B cell (primary cell): ENCODE measurements around the gene ANKRD42. TPM values are rescaled to one million over a fixed set of nuclear protein-coding genes. Genes with fewer than 3 reads are reported as not detected.
A peak's percentile ranks its signal among the peaks of the same experiment; 100 is the strongest.

Source experiments
- ATAC-seq: fragments of 200-7000 bp; cut with Tn5 transposase; one replicate; pipeline ENCODE4 v1.10.0; 2021; ENCODE audit warnings: low read depth, mild to moderate bottlenecking, moderate number of reproducible peaks, moderate library complexity
- CTCF ChIA-PET: fragments of 350-600 bp; sonication (Branson Sonifier 250); formaldehyde crosslinking; loops from one replicate; lab custom pipeline; 2021; ENCODE audit warnings: antibody characterized with exemption, inconsistent platforms; lab: Charles Lee
- POLR2A ChIA-PET: fragments of 350-600 bp; sonication (Branson Sonifier 250); formaldehyde crosslinking; loops from one replicate; lab custom pipeline; 2021; ENCODE audit warnings: antibody characterized with exemption; lab: Charles Lee
- DNase-seq: peaks from one replicate; pipeline ENCODE4 v3.0.0; 2013
- H2AFZ ChIP-seq: 2 replicates; pipeline ENCODE4 v1.6.1; 2012; ENCODE audit warnings: mild to moderate bottlenecking, low read depth, low read length; ENCODE audit not compliant: insufficient read depth, poor library complexity, severe bottlenecking
- H3K27ac ChIP-seq, 2 donors: 1 replicate in 1 of 2; 2 replicates in 1 of 2; pipeline ENCODE4 v1.5.1; 2012 to 2013; ENCODE audit warnings: low read length in 2 of 2, mild to moderate bottlenecking in 2 of 2, moderate library complexity in 1 of 2
- H3K27me3 ChIP-seq, 4 experiments: fragments of 200-600 bp in 1 of 4; sonication (generic) in 1 of 4; replicated peaks in 1 of 4; 1 replicate in 2 of 4; 2 replicates in 2 of 4; pipeline versions ENCODE4 v1.6.1 to v1.7.0; 2013 to 2016; ENCODE audit warnings: low read length in 3 of 4, mild to moderate bottlenecking in 2 of 4, mixed read lengths in 1 of 4, moderate library complexity in 1 of 4; ENCODE audit not compliant: insufficient read depth in 4 of 4, control insufficient read depth in 3 of 4; ENCODE audit errors: control extremely low read depth in 1 of 4
- H3K36me3 ChIP-seq, 2 experiments: replicated peaks in 1 of 2; 1 replicate in 1 of 2; 2 replicates in 1 of 2; pipeline versions ENCODE4 v1.6.1 to v1.7.1; 2013; ENCODE audit warnings: low read length in 1 of 2; ENCODE audit not compliant: insufficient read depth in 2 of 2, control insufficient read depth in 1 of 2; ENCODE audit errors: control extremely low read depth in 1 of 2, extremely low read depth in 1 of 2
- H3K4me1 ChIP-seq, 2 donors: fragments of 200-600 bp in 1 of 2; sonication (generic) in 1 of 2; 1 replicate in 1 of 2; 2 replicates in 1 of 2; pipeline versions ENCODE4 v1.5.1 to v1.6.1; 2013 to 2017; ENCODE audit warnings: low read length in 2 of 2; ENCODE audit not compliant: control insufficient read depth in 2 of 2, insufficient read depth in 2 of 2
- H3K4me2 ChIP-seq: replicated peaks from 2 replicates; pipeline ENCODE3; 2012; ENCODE audit warnings: mild to moderate bottlenecking, low read depth, low read length; ENCODE audit not compliant: poor library complexity, severe bottlenecking
- H3K4me3 ChIP-seq, 5 experiments: fragments of 200-600 bp in 1 of 5; sonication (generic) in 1 of 5; 1 replicate in 3 of 5; 2 replicates in 2 of 5; pipeline versions ENCODE4 v1.5.1 to v1.7.0; 2011 to 2016; ENCODE audit warnings: low read length in 4 of 5, mild to moderate bottlenecking in 4 of 5, low read depth in 2 of 5, control low read depth in 1 of 5, moderate library complexity in 1 of 5; ENCODE audit not compliant: insufficient read depth in 1 of 5; ENCODE audit errors: control extremely low read depth in 1 of 5, extremely low read depth in 1 of 5
- H3K79me2 ChIP-seq: fragments of 200-600 bp; sonication (generic); one replicate; pipeline ENCODE4 v1.6.0; 2016; ENCODE audit warnings: low read length; ENCODE audit not compliant: control insufficient read depth, insufficient read depth
- H3K9ac ChIP-seq: fragments of 200-600 bp; sonication (generic); 2 replicates; pipeline ENCODE4 v1.6.1; 2017; ENCODE audit warnings: mild to moderate bottlenecking, low read length, moderate library complexity
- H3K9me3 ChIP-seq, 3 donors: one replicate each; pipeline versions ENCODE4 v1.6.1 to v1.7.1; 2013; ENCODE audit warnings: low read length in 2 of 3; ENCODE audit not compliant: control insufficient read depth in 2 of 3, insufficient read depth in 1 of 3; ENCODE audit errors: control extremely low read depth in 1 of 3
- H4K20me1 ChIP-seq: 2 replicates; pipeline ENCODE4 v1.6.0; 2012; ENCODE audit warnings: mild to moderate bottlenecking, low read length; ENCODE audit not compliant: insufficient read depth, control insufficient read depth, poor library complexity, severe bottlenecking
- H3K27ac Mint-ChIP-seq: one replicate; pipeline ENCODE4 v1.8.0; 2021; ENCODE audit warnings: mixed read lengths
- H3K27me3 Mint-ChIP-seq: one replicate; pipeline ENCODE4 v1.8.0; 2021; ENCODE audit warnings: mixed read lengths
- H3K4me1 Mint-ChIP-seq: one replicate; pipeline ENCODE4 v1.8.0; 2021; ENCODE audit warnings: mixed read lengths
- H3K4me3 Mint-ChIP-seq: one replicate; pipeline ENCODE4 v1.8.0; 2021; ENCODE audit warnings: mixed read lengths
- H3K9me3 Mint-ChIP-seq: one replicate; pipeline ENCODE4 v1.8.0; 2022; ENCODE audit warnings: mixed read lengths; ENCODE audit not compliant: insufficient read depth
- EZH2 ChIP-seq: IDR thresholded peaks from 2 replicates; pipeline ENCODE4 v1.6.1; 2012; ENCODE audit warnings: borderline replicate concordance, low read depth, mild to moderate bottlenecking, moderate library complexity, low read length; ENCODE audit not compliant: insufficient read depth, poor library complexity, severe bottlenecking
- WGBS: methylation state at CpG from one replicate; pipeline ENCODE4 v1.1.5; 2013; ENCODE audit warnings: missing lambda C conversion rate; ENCODE audit not compliant: insufficient coverage; 5-methylcytosine and 5-hydroxymethylcytosine counted together
- intact Hi-C: fragments of 100-400 bp; cut with micrococcal nuclease; formaldehyde crosslinking; loops from one replicate; pipeline ENCODE4 v1.10.0; 2022
- polyA plus RNA-seq: library from polyadenylated mRNA; depleted of rRNA; stranded (reverse); fragments of >200 nt; gene quantifications from 2 replicates; pipeline ENCODE4 v1.2.3, GENCODE V29; 2012
- total RNA-seq, 2 donors: library from RNA; stranded (reverse); fragments of 120-200 nt in 1 of 2; gene quantifications; 1 replicate in 1 of 2; 2 replicates in 1 of 2; pipeline versions ENCODE4 v1.2.3 to v1.2.4, GENCODE V29; 2013 to 2022
- TF ChIP-seq, protein P1 (sequence below): fragments of 200-600 bp; IDR thresholded peaks from one replicate; pipeline ENCODE4 v1.8.0; 2022; ENCODE audit warnings: antibody characterized with exemption, mild to moderate bottlenecking

ANKRD42 gene
- total and polyA plus RNA-seq, 2 donors (not counting 1 experiment from before 2014, with no cell fraction given), result 4.1 to 13.3 TPM

DNA sequence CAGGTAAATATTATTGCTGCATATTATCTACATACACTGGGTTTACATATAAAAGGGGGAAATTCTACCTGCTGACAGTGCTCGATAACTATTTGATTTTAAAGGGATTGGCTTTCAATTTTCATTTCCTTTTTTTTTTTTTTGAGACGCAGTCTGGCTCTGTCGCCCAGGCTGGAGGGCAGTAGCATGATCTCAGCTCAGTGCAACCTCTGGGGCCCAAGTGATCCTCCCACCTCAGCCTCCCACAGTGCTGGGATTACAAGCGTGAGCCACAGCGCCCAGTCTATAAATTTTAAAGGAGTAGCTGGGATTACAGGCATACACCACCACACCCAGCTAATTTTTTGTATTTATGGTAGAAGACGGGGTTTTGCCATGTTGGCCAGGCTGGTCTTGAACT lies 39.7 kb upstream of the ANKRD42 start:
- Mint-ChIP-seq H3K27ac (no peak overlapping the region), H3K9me3 (no peaks in the 10 kb centered on the region), H3K27me3 (no peaks in the 10 kb centered on the region), H3K4me3 (no peak overlapping the region), H3K4me1 (peaks cover 17% of the 10 kb centered on the region)
- no peak overlapping the region for H3K4me2 ChIP-seq
- no peaks in the 10 kb centered on the region for H3K9me3 ChIP-seq
- peaks cover 28% of the 10 kb centered on the region for H3K79me2 ChIP-seq
- H3K4me3 ChIP-seq, result no peak overlapping the region
- no peak overlapping the region for H3K9ac ChIP-seq
- no peaks in the 10 kb centered on the region for H3K27me3 ChIP-seq
- DNase-seq (no peak), ATAC-seq (no peak)
- ChIA-PET POLR2A (interaction anchor here (0.6 kb wide), 1 partner anchor 92 kb away, joined by 6 read pairs; no protein-coding TSS in a partner anchor), CTCF (no interaction called here)
- H3K27ac ChIP-seq, result no peak overlapping the region
- H4K20me1 ChIP-seq, result peaks cover 14% of the 10 kb centered on the region
- intact Hi-C loops, result no loop called here
- no peak for TF ChIP-seq EZH2
- TF ChIP-seq, protein P1, sequence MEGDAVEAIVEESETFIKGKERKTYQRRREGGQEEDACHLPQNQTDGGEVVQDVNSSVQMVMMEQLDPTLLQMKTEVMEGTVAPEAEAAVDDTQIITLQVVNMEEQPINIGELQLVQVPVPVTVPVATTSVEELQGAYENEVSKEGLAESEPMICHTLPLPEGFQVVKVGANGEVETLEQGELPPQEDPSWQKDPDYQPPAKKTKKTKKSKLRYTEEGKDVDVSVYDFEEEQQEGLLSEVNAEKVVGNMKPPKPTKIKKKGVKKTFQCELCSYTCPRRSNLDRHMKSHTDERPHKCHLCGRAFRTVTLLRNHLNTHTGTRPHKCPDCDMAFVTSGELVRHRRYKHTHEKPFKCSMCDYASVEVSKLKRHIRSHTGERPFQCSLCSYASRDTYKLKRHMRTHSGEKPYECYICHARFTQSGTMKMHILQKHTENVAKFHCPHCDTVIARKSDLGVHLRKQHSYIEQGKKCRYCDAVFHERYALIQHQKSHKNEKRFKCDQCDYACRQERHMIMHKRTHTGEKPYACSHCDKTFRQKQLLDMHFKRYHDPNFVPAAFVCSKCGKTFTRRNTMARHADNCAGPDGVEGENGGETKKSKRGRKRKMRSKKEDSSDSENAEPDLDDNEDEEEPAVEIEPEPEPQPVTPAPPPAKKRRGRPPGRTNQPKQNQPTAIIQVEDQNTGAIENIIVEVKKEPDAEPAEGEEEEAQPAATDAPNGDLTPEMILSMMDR, result no peak
- no CpG with 5 or more reads among the region's 6 CpGs for WGBS
- peak overlapping the region; percentile 10 for H2AFZ ChIP-seq
- H3K4me1 ChIP-seq, result peaks cover 0 to 7% of the 10 kb centered on the region in 2 donors
- no peaks in the 10 kb centered on the region for H3K36me3 ChIP-seq
